Measurements from ENCODE around the gene EXD3.
"Not testable (repeated sequence)": the region's sequence is repeated elsewhere in the genome, so short reads cannot be mapped to it uniquely, and the experiment has no call there.

The EXD3 gene

GRCh38 chr9:137382444-137383080 is 40.4 kb downstream of the EXD3 start:
- Histone ChIP-seq H4K20me1 (no peaks in the 10 kb centered on the region), H3K4me2 (peak overlapping the region; percentile 85), H3K36me3 (peaks cover 4% of the 10 kb centered on the region; the same call in 1 of the 2 replicates), H3K27ac (peak overlapping the region; percentile 81), H3K4me1 (peaks cover 53% of the 10 kb centered on the region), H3K9me3 (no peaks in the 10 kb centered on the region), H3K27me3 (no peaks in the 10 kb centered on the region), H3K4me3 (no peak overlapping the region), H3K9ac (peak overlapping the region; percentile 58)
- TF ChIP-seq Cebpa-rat (IDR thresholded peaks at IDR 0.05) = no peak

DNA sequence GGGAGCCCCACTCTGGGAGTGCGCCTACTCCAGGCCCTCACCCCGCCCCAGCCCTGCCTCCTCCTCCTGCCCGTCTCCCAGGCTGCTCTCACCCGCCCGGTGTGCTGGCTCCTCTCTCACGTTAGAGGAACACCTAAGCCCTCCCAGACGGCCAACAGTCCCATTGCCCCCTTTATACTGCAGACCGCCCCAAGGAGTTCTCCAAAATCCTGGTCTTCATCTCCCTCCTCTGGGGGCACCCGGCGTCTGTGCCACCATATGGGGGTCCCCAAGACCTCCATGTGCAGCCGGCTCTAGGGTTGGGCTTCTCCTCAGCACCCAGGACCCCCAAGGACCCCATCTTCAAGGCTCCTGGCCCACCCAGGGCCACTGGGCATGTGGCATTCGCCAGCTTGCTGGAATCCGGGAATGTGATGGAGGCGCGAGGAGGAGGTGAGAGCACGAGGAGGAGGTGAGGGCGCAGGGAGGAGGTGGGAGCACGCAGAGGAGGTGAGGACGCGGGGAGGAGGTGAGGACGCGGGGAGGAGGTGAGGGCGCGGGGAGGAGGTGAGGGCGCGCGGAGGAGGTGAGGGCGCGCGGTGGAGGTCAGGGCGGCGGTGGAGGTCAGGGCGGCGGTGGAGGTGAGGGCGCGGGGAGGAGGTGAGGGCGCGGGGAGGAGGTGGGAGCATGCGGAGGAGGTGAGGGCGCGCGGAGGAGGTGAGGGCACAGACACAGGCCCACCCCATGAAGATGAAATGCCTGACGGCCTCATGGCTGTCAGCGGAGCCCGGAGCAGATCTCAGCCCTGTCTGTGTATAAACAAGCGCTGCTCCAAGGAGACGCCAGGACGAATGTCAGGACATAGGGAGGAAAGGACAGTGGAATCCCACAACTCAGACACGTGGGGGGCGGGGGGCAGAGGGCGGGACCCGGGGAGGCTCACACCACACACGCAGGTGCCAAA is 41.2 kb downstream of the EXD3 start:
- H3K9ac ChIP-seq = no peak overlapping the region

GRCh38 chr9:137380606-137381005 is 42.4 kb downstream of the EXD3 start:
- no peaks in the 10 kb centered on the region for H3K27me3 ChIP-seq
- H3K4me2 ChIP-seq = no peak overlapping the region
- no peaks in the 10 kb centered on the region for H4K20me1 ChIP-seq
- peaks cover 3% of the 10 kb centered on the region for H3K9me3 ChIP-seq
- no peak overlapping the region for H3K27ac ChIP-seq
- peaks cover 4% of the 10 kb centered on the region; the same call in 1 of the 2 replicates for H3K36me3 ChIP-seq
- TF ChIP-seq Cebpa-rat (IDR thresholded peaks at IDR 0.05) = no peak
- H3K4me3 ChIP-seq = no peak overlapping the region
- peaks cover 34% of the 10 kb centered on the region for H3K4me1 ChIP-seq
- H3K9ac ChIP-seq = no peak overlapping the region

More for the DNA sequence above, 41.2 kb downstream of the EXD3 start:
- Histone ChIP-seq H3K27ac (peak overlapping the region; percentile 81), H3K9me3 (no peaks in the 10 kb centered on the region), H3K36me3 (peaks cover 4% of the 10 kb centered on the region; the same call in 1 of the 2 replicates), H4K20me1 (no peaks in the 10 kb centered on the region), H3K4me3 (no peak overlapping the region), H3K4me1 (peaks cover 45% of the 10 kb centered on the region), H3K4me2 (no peak overlapping the region), H3K27me3 (no peaks in the 10 kb centered on the region)
- TF ChIP-seq Cebpa-rat (IDR thresholded peaks at IDR 0.05) = no peak

- Histone ChIP-seq H3K9me3 (peaks cover 6% of the 10 kb centered on the region), H3K27me3 (no peaks in the 10 kb centered on the region), H3K36me3 (peaks cover 4% of the 10 kb centered on the region; the same call in 1 of the 2 replicates), H3K4me3 (no peak overlapping the region), H3K4me1 (peaks cover 29% of the 10 kb centered on the region), H3K9ac (no peak overlapping the region), H4K20me1 (no peaks in the 10 kb centered on the region), H3K4me2 (no peak overlapping the region), H3K27ac (no peak overlapping the region)
- TF ChIP-seq Cebpa-rat (IDR thresholded peaks at IDR 0.05) = no peak
These were observed 42.8 kb downstream of the EXD3 start for GRCh38 chr9:137380171-137380570.

DNA sequence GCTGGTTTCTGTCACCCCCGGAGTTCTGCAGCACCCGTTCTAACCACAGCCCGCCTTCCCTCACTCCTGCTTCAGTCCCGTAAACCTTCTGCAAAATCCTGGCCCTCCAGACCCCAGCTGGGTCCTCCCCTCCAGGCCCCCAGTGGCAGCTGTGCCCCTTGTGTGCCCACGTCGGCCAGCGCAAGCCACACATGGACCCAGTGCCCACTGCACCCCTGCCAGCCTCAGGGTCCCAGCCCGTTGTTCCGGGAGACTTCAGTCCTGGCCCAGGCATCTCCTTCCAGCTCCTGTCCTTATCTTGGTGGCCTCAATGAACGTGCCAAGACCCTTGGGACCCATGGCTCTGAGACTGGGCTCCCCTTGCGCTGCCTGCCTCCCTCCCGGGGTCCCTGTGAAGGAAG is 43.2 kb downstream of the EXD3 start:
- TF ChIP-seq Cebpa-rat (IDR thresholded peaks at IDR 0.05) = no peak

DNA sequence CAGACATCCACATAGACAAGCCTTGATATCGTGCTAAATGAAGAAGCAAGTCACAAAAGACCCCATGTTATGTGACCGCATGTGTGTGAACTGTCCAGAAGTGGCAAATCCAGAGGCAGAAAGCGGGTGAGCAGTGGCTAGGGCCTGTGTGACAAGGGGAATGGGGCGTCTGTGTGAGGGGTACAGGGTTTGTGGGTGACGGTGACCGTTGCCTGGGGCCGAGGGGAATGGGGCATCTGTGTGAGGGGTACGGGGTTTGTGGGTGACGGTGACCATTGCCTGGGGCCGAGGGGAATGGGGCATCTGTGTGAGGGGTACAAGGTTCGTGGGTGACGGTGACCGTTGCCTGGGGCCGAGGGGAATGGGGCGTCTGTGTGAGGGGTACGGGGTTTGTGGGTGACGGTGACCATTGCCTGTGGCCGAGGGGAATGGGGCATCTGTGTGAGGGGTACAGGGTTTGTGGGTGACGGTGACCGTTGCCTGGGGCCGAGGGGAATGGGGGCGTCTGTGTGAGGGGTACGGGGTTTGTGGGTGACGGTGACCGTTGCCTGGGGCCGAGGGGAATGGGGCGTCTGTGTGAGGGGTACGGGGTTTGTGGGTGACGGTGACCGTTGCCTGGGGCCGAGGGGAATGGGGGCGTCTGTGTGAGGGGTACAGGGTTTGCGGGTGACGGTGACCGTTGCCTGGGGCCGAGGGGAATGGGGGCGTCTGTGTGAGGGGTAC is 44.1 kb downstream of the EXD3 start:
- H3K4me1 ChIP-seq = peaks cover 23% of the 10 kb centered on the region
- not testable (repeated sequence) for H3K9ac ChIP-seq, H3K27ac ChIP-seq, H3K27me3 ChIP-seq, H3K4me3 ChIP-seq, H3K4me2 ChIP-seq, H3K9me3 ChIP-seq, H4K20me1 ChIP-seq
- H3K36me3 ChIP-seq = peaks cover 10% of the 10 kb centered on the region; the same call in 1 of the 2 replicates

More for the DNA sequence above, 43.2 kb downstream of the EXD3 start:
- H3K9me3 ChIP-seq = peaks cover 6% of the 10 kb centered on the region
- peaks cover 26% of the 10 kb centered on the region for H3K4me1 ChIP-seq
- peaks cover 4% of the 10 kb centered on the region; the same call in 1 of the 2 replicates for H3K36me3 ChIP-seq
- no peaks in the 10 kb centered on the region for H4K20me1 ChIP-seq
- no peak overlapping the region for H3K9ac ChIP-seq
- H3K27me3 ChIP-seq = no peaks in the 10 kb centered on the region
- H3K4me3 ChIP-seq = no peak overlapping the region
- H3K27ac ChIP-seq = no peak overlapping the region
- no peak overlapping the region for H3K4me2 ChIP-seq

DNA sequence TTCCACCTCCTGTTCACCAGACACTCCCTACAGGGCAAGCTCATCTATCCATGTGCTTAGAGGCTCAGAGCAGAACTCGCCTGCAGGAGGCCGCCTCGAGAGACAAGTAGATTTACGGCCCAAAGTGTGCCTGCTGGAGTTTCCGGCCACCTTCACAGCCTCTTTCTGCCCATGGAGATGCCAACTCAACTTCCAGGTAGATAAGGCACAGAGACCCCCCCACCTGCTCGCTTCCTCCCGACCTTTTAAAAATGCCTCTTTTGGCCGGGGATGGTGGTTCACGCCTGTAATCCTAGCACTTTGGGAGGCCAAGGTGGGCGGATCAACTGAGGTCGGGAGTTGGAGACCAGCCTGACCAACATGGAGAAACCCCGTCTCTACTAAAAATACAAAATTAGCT is 46.6 kb downstream of the EXD3 start:
- H3K36me3 ChIP-seq = peaks cover 25% of the 10 kb centered on the region; the same call in 1 of the 2 replicates
- no peaks in the 10 kb centered on the region for H4K20me1 ChIP-seq
- H3K27me3 ChIP-seq = no peaks in the 10 kb centered on the region
- H3K4me3 ChIP-seq = no peak overlapping the region
- peaks cover 6% of the 10 kb centered on the region for H3K9me3 ChIP-seq
- H3K4me1 ChIP-seq = peaks cover 26% of the 10 kb centered on the region
- TF ChIP-seq Cebpa-rat (IDR thresholded peaks at IDR 0.05) = no peak
- H3K4me2 ChIP-seq = no peak overlapping the region
- no peak overlapping the region for H3K27ac ChIP-seq
- H3K9ac ChIP-seq = no peak overlapping the region

DNA sequence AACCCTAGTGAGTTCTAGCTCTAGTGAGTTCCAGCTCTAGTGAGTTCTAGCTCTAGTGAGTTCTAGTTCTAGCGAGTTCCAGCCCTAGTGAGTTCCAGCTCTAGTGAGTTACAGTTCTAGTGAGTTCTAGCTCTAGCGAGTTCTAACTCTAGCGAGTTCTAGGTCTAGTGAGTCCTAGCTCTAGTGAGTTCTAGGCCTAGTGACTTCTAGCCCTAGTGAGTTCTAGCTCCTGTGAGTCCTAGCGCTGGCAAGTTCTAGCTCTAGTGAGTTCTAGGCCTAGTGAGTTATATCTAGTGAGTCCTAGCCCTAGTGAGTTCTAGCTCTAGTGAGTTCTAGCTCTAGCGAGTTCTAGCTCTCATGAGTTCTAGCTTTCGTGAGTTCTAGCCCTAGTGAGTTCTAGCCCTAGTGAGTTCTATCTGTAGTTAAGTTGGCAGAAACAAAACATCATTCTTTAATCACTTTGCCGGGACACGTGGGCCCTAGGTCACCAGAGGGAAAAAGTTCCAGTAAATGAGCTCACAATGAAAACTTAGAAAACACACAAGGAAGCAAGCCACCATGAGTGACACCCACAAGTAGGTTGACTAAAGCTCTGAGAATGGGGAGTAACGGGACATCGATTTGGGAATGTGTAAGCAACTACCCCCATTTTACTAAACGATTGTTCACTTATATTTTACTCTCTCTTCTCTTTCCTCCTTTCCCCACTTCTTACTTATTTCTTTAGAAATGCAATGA is 47.5 kb downstream of the EXD3 start:
- Histone ChIP-seq H4K20me1 (no peaks in the 10 kb centered on the region), H3K4me1 (peaks cover 26% of the 10 kb centered on the region), H3K9ac (no peak overlapping the region), H3K27ac (no peak overlapping the region), H3K9me3 (peaks cover 6% of the 10 kb centered on the region), H3K4me3 (no peak overlapping the region), H3K36me3 (peaks cover 25% of the 10 kb centered on the region; the same call in 1 of the 2 replicates), H3K4me2 (no peak overlapping the region), H3K27me3 (no peaks in the 10 kb centered on the region)
- TF ChIP-seq Cebpa-rat (IDR thresholded peaks at IDR 0.05) = no peak
